ENCODE results near the gene ERGIC2. TPM values are rescaled to one million over a fixed set of nuclear protein-coding genes. Genes with fewer than 3 reads are reported as not detected.
"Not testable (repeated sequence)": the region's sequence is repeated elsewhere in the genome, so short reads cannot be mapped to it uniquely, and the experiment has no call there.

Gene ERGIC2
- total and polyA plus RNA-seq, 9 donors, result 53.5 to 81.6 (median 59.7) TPM

DNA sequence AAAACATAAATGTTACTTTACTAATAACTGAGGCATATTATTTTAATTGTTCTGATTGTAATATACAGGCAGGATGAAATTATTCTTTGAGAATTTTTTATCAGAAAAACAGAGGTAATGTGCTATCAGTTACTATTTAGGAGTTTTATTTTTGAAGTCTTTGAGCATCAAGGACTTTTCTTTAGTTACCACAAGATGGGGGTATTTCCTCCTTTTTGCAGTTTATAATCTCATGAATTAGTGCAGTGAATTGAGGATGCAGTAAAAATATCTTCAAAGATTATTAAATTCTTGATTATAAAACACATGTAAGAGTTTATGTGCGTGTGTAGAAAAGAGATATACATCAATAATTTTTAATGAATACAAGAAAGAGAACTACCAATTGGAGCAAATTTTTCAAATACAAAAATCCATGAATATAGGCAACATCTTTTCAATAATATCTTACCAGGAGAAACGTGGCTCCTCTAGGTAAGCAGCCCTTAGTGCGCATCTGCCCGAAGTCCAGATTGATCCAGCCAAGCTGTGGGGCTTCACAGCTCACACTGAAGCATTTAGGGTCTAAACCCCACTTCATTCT is 71.6 kb downstream of the ERGIC2 start:
- no peak overlapping the region for H3K4me3 ChIP-seq (ENCODE audit: low read length)
- 80% methylated on average over 1 of the region's 4 CpGs for WGBS (ENCODE audit: insufficient coverage)
- H3K27ac ChIP-seq (ENCODE audit: low read length), result no peak overlapping the region
- no peaks in the 10 kb centered on the region for H3K9me3 ChIP-seq (replicated peaks; ENCODE audit: control insufficient read depth, low read depth, low read length)
- no peaks in the 10 kb centered on the region for H3K27me3 ChIP-seq (ENCODE audit: control insufficient read depth, insufficient read depth, low read length)
- H3K36me3 ChIP-seq (ENCODE audit: control insufficient read depth, insufficient read depth, low read length), result no peaks in the 10 kb centered on the region
- peak; percentile 16 for DNase-seq
- H3K4me1 ChIP-seq (ENCODE audit: control insufficient read depth, insufficient read depth, low read length), result no peaks in the 10 kb centered on the region

DNA sequence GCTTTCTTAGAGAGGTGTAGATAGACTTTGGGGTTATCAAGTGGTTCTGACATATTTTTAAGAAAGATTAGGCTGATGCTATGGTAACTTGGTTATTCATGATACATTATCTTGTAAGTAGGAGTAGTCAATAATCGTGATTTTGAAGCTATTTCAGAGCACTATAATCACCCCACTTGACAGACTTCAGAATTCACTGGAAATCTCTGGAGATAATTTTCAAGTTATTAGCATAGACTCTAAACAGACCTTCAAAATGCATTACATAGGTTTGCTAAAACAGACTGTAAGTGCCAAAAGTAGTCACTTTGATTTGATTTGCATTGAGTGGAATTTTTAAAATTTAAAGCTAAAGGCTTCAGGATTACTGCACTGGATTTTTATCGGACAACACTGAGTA is 74.3 kb downstream of the ERGIC2 start:
- H3K27ac ChIP-seq (ENCODE audit: low read length), result no peak overlapping the region
- no peak overlapping the region for H3K4me3 ChIP-seq (ENCODE audit: low read length)
- WGBS (ENCODE audit: insufficient coverage), result 100% methylated on average over 1 of the region's 2 CpGs
- no peaks in the 10 kb centered on the region for H3K27me3 ChIP-seq (ENCODE audit: control insufficient read depth, insufficient read depth, low read length)
- no peaks in the 10 kb centered on the region for H3K36me3 ChIP-seq (ENCODE audit: control insufficient read depth, insufficient read depth, low read length)
- DNase-seq, result no peak
- no peaks in the 10 kb centered on the region for H3K4me1 ChIP-seq (ENCODE audit: control insufficient read depth, insufficient read depth, low read length)
- no peaks in the 10 kb centered on the region for H3K9me3 ChIP-seq (replicated peaks; ENCODE audit: control insufficient read depth, low read depth, low read length)

DNA sequence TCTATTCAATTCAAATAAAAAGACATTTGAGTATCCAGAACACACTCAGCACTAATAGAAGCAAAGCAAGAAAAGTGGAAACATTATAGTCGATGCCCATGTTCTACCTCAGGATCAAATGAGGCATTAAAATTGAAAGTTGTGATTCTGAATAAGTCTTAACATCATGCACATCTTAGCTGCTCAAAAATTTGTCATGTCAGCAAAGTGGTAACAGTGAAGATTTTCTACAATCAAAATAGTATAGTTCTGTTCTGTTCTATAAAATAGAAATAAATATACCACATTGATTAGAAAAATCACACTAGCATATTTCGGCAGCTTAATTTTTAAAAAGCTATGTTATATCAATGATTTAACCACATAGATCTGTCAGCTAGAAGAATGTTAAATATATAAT is 74.7 kb downstream of the ERGIC2 start:
- H3K27me3 ChIP-seq (ENCODE audit: control insufficient read depth, insufficient read depth, low read length), result no peaks in the 10 kb centered on the region
- WGBS (ENCODE audit: insufficient coverage), result no CpG with 5 or more reads among the region's 2 CpGs

GRCh38 chr12:29304388-29304787 is 76.6 kb downstream of the ERGIC2 start:
- no peaks in the 10 kb centered on the region for H3K4me1 ChIP-seq (ENCODE audit: control insufficient read depth, insufficient read depth, low read length)
- H3K36me3 ChIP-seq (ENCODE audit: control insufficient read depth, insufficient read depth, low read length), result no peaks in the 10 kb centered on the region
- no peaks in the 10 kb centered on the region for H3K27me3 ChIP-seq (ENCODE audit: control insufficient read depth, insufficient read depth, low read length)
- DNase-seq, result no peak
- H3K4me3 ChIP-seq (ENCODE audit: low read length), result no peak overlapping the region
- H3K9me3 ChIP-seq (replicated peaks; ENCODE audit: control insufficient read depth, low read depth, low read length), result no peaks in the 10 kb centered on the region
- H3K27ac ChIP-seq (ENCODE audit: low read length), result no peak overlapping the region

More for the DNA sequence above, 74.7 kb downstream of the ERGIC2 start:
- Histone ChIP-seq H3K4me3 (ENCODE audit: low read length) (no peak overlapping the region), H3K4me1 (ENCODE audit: control insufficient read depth, insufficient read depth, low read length) (no peaks in the 10 kb centered on the region), H3K36me3 (ENCODE audit: control insufficient read depth, insufficient read depth, low read length) (no peaks in the 10 kb centered on the region), H3K27ac (ENCODE audit: low read length) (no peak overlapping the region), H3K9me3 (replicated peaks; ENCODE audit: control insufficient read depth, low read depth, low read length) (no peaks in the 10 kb centered on the region)
- DNase-seq, result no peak

GRCh38 chr12:29301114-29301513 is 79.9 kb downstream of the ERGIC2 start:
- no peak for DNase-seq
- H3K27ac ChIP-seq (ENCODE audit: low read length), result no peak overlapping the region
- WGBS (ENCODE audit: insufficient coverage), result no CpG with 5 or more reads among the region's 3 CpGs
- H3K4me1 ChIP-seq (ENCODE audit: control insufficient read depth, insufficient read depth, low read length), result no peaks in the 10 kb centered on the region
- no peak overlapping the region for H3K4me3 ChIP-seq (ENCODE audit: low read length)
- H3K36me3 ChIP-seq (ENCODE audit: control insufficient read depth, insufficient read depth, low read length), result no peaks in the 10 kb centered on the region
- no peaks in the 10 kb centered on the region for H3K27me3 ChIP-seq (ENCODE audit: control insufficient read depth, insufficient read depth, low read length)
- no peaks in the 10 kb centered on the region for H3K9me3 ChIP-seq (replicated peaks; ENCODE audit: control insufficient read depth, low read depth, low read length)

DNA sequence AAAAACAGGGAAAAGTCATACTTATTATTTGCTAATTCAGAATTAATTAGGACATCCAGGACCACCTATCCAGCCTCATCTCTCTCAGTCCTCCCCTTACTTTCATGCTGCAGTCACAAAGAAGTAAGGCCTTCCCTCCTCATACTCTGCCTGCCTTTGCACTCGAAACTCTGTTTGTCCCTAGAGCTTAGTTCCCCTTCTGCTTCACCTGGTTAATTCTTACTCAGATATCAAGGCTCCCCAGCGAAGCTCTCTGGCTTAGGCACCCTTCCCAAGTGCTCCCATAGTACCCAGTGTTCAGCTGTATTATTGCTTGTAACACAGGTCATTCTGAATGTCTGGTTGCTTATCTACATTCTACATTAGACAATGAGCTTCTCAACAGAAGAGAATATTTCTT is 81.3 kb downstream of the ERGIC2 start:
- WGBS (ENCODE audit: insufficient coverage), result 80% methylated on average over 2 of the region's 2 CpGs
- H3K27ac ChIP-seq (ENCODE audit: low read length), result no peak overlapping the region
- H3K9me3 ChIP-seq (replicated peaks; ENCODE audit: control insufficient read depth, low read depth, low read length), result no peaks in the 10 kb centered on the region
- DNase-seq, result no peak
- H3K27me3 ChIP-seq (ENCODE audit: control insufficient read depth, insufficient read depth, low read length), result no peaks in the 10 kb centered on the region
- H3K36me3 ChIP-seq (ENCODE audit: control insufficient read depth, insufficient read depth, low read length), result no peaks in the 10 kb centered on the region
- no peak overlapping the region for H3K4me3 ChIP-seq (ENCODE audit: low read length)
- no peaks in the 10 kb centered on the region for H3K4me1 ChIP-seq (ENCODE audit: control insufficient read depth, insufficient read depth, low read length)

DNA sequence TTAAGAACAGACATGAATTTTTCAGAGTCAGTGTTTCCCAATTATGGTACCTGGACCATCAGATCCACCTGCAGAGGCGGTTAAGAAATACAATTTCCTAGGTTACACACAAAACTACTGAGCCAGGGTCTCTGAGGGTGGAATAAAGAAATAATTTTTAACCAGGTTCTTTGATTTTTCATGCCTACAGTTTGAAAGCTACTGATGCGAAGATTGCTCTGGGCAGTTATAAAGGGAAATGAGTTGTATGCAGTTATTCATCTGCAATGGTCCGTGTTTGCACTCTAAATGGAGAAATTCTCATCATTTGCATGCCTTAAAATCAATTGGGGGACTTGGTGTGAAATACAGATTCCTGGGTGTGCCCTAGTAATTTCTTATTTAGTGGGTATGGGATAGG is 89.7 kb downstream of the ERGIC2 start:
- WGBS (ENCODE audit: insufficient coverage), result no CpG with 5 or more reads among the region's 3 CpGs
- Histone ChIP-seq H3K4me3 (ENCODE audit: low read length) (no peak overlapping the region), H3K27me3 (ENCODE audit: control insufficient read depth, insufficient read depth, low read length) (no peaks in the 10 kb centered on the region), H3K4me1 (ENCODE audit: control insufficient read depth, insufficient read depth, low read length) (no peaks in the 10 kb centered on the region), H3K9me3 (replicated peaks; ENCODE audit: control insufficient read depth, low read depth, low read length) (peaks cover 2% of the 10 kb centered on the region), H3K27ac (ENCODE audit: low read length) (no peak overlapping the region), H3K36me3 (ENCODE audit: control insufficient read depth, insufficient read depth, low read length) (no peaks in the 10 kb centered on the region)
- DNase-seq, result no peak

DNA sequence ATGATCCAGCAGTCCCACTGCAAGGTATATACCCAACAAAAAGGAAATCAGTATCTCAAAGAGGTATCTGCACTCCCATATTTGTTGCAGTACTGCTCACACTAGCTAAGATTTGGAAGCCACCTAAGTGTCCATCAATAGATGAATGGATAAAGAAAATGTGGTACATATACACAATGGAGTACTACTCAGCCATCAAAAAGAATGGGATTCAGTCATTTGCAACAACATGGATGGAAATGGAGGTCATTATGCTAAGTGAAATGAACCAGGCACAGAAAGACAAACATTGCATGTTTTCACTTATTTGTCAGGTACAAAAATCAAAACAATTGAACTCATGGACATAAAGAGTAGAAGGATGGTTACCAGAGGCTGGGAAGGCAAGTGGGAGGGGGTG is 90.5 kb downstream of the ERGIC2 start:
- not testable (repeated sequence) for H3K4me1 ChIP-seq (ENCODE audit: control insufficient read depth, insufficient read depth, low read length); H3K9me3 ChIP-seq (replicated peaks; ENCODE audit: control insufficient read depth, low read depth, low read length); H3K27me3 ChIP-seq (ENCODE audit: control insufficient read depth, insufficient read depth, low read length); H3K27ac ChIP-seq (ENCODE audit: low read length); DNase-seq; H3K4me3 ChIP-seq (ENCODE audit: low read length); H3K36me3 ChIP-seq (ENCODE audit: control insufficient read depth, insufficient read depth, low read length)

- Histone ChIP-seq H3K36me3 (ENCODE audit: control insufficient read depth, insufficient read depth, low read length) (no peaks in the 10 kb centered on the region), H3K9me3 (replicated peaks; ENCODE audit: control insufficient read depth, low read depth, low read length) (peaks cover 2% of the 10 kb centered on the region), H3K4me3 (ENCODE audit: low read length) (no peak overlapping the region), H3K27ac (ENCODE audit: low read length) (no peak overlapping the region), H3K27me3 (ENCODE audit: control insufficient read depth, insufficient read depth, low read length) (no peaks in the 10 kb centered on the region), H3K4me1 (ENCODE audit: control insufficient read depth, insufficient read depth, low read length) (no peaks in the 10 kb centered on the region)
- DNase-seq, result no peak
Measured at GRCh38 chr12:29288031-29288430, 92.9 kb downstream of the ERGIC2 start.

DNA sequence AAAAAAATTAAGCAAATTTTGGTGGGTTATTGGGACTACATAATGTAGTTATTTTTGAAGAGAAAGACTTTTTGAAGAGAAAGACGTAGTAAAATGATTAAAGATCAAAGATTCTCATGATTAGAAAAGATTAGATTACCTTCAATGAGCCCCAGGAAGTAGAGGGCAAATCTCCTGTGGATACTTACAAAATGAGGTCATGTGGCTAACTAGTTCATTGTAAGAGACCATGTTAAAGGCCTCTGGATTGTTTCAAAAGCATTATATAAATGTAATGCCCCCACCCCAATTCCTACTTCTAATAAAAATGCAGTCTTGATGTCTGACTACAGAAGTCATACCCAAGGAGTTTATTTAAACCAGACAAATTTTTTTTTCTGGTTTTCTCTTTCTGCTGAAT is 93.3 kb downstream of the ERGIC2 start:
- no peaks in the 10 kb centered on the region for H3K36me3 ChIP-seq (ENCODE audit: control insufficient read depth, insufficient read depth, low read length)
- H3K27ac ChIP-seq (ENCODE audit: low read length), result no peak overlapping the region
- no peaks in the 10 kb centered on the region for H3K27me3 ChIP-seq (ENCODE audit: control insufficient read depth, insufficient read depth, low read length)
- H3K9me3 ChIP-seq (replicated peaks; ENCODE audit: control insufficient read depth, low read depth, low read length), result peaks cover 2% of the 10 kb centered on the region
- H3K4me1 ChIP-seq (ENCODE audit: control insufficient read depth, insufficient read depth, low read length), result no peaks in the 10 kb centered on the region
- H3K4me3 ChIP-seq (ENCODE audit: low read length), result no peak overlapping the region
- WGBS (ENCODE audit: insufficient coverage), result no CpG with 5 or more reads among the region's 1 CpG
- no peak for DNase-seq

Measured in muscle of leg (tissue), 11 donors.